Erythroblast (primary cell): ENCODE measurements around the gene AKAP1.

Source experiments
- GATA1 ChIP-seq: IDR thresholded peaks from 2 replicates; pipeline ENCODE4 v1.6.1; 2011; ENCODE audit warnings: low read depth, mild to moderate bottlenecking, control low read depth, low read length, moderate library complexity
- POLR2A ChIP-seq: IDR thresholded peaks from 2 replicates; pipeline ENCODE4 v1.6.1; 2011; ENCODE audit warnings: mild to moderate bottlenecking, low read length

DNA sequence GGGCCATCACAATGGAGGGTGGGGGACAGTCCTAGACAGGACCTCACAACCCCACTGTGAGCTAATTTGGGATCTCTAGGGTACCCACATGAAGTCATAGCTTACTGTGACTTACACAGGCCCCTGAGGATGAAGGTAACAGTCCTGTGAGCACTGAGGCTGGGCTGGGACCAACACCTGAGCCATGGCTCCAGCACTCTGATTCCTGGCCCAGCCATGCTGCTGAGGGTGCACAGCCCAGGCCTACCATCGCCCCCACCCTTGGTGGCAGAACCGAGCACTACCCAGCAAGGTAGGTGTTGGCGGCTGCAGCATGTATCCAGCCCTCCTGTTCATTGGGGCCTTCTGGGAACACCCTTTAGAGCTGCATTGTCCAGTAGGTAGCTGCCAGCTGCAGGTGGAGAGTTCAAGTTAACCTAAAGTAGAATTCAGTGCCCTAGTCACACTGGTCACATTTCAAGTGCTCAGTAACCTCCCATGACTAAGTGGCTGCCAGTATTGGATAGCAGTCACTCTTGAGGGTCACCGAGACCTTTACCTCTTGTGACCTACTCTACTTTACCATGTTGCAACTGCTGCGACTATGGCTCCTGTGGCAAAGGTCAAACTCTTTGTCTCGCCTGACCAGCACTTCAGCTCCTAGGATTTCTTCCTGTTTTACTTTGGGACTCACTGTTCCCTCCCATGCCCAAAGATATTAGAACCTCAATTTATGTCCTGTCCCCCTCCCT, 11.6 kb downstream of the AKAP1 start:
- TF ChIP-seq POLR2A, result no peak
- no peak for TF ChIP-seq GATA1
